ENCODE data around the gene NTHL1.

DNA sequence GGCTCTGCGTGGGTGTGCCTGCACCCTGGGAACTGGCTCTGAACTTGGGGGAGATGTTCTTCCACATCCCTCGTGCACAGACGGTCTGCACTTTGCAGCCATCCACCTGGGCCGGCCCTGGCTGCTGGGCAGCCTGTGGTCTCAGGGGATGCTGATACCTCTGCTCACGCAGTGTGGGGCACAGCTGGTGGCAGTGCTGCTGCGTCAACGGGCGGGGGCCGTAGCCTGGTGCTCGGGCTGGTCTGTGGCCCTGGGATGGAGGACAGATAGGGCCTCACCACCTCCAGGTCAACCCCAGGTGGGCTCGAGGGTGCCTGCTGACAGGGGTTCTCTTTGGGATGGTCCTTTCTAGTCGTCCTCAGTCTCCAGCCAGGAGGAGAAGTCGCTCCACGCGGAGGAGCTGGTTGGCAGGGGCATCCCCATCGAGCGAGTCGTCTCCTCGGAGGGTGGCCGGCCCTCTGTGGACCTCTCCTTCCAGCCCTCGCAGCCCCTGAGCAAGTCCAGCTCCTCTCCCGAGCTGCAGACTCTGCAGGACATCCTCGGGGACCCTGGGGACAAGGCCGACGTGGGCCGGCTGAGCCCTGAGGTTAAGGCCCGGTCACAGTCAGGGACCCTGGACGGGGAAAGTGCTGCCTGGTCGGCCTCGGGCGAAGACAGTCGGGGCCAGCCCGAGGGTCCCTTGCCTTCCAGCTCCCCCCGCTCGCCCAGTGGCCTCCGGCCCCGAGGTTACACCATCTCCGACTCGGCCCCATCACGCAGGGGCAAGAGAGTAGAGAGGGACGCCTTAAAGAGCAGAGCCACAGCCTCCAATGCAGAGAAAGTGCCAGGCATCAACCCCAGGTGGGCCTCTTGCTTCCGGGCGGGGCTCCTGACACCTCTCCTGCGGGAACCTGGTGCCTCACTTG, 36.5 kb upstream of the NTHL1 start:
- no peak for TF ChIP-seq POLR2A (IDR thresholded peaks at IDR 0.05)
- TF ChIP-seq, protein P1, sequence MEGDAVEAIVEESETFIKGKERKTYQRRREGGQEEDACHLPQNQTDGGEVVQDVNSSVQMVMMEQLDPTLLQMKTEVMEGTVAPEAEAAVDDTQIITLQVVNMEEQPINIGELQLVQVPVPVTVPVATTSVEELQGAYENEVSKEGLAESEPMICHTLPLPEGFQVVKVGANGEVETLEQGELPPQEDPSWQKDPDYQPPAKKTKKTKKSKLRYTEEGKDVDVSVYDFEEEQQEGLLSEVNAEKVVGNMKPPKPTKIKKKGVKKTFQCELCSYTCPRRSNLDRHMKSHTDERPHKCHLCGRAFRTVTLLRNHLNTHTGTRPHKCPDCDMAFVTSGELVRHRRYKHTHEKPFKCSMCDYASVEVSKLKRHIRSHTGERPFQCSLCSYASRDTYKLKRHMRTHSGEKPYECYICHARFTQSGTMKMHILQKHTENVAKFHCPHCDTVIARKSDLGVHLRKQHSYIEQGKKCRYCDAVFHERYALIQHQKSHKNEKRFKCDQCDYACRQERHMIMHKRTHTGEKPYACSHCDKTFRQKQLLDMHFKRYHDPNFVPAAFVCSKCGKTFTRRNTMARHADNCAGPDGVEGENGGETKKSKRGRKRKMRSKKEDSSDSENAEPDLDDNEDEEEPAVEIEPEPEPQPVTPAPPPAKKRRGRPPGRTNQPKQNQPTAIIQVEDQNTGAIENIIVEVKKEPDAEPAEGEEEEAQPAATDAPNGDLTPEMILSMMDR (IDR thresholded peaks at IDR 0.05): no peak

Measured in Peyer's patch (tissue), 4 donors.